ENCODE data around the gene CAP1. TPM values are rescaled to one million over a fixed set of nuclear protein-coding genes. Genes with fewer than 3 reads are reported as not detected.

Gene CAP1
- total RNA-seq, 4 donors from 2014 or later = 177 to 419 (median 283) TPM

- TF ChIP-seq CTCF (IDR thresholded peaks at IDR 0.05; ENCODE audit: low read depth) = no peak
These were observed 12.8 kb downstream of the CAP1 start for GRCh38 chr1:40053138-40053887.

DNA sequence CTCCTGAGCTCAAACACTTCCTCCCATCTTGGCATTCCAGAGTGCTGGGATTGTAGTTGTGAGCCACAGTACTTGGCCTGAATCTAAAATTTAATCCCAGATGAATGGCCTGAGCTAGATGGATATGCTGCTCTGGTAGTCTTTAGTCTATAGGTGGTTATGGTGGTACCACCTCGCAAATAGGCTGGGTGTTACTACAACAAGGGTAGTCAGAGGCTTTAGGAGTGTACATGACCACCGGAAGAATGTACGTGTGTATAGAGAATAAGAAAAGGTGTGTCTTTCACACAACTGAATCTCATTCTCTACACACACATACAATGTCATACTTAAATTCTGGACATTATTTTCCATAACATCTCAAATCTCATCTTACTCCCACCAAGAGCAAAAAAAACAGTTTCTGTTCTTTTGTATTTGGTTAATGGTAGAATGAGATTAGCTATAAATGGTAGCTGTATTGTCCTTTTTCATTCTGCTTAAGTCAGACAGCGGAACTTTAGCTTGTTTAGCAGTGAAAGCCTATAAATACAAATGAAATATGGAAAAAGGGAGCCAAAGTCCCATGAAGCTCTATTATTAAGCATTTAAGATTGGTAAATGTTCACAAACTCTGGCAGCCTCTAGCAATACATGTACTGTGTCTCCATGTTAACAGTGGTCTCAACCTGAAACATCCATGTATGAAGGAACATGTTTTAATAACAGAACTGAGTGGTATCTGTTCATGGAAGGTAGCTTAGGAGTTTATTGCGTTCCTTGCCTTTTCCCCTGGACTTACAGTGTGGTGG, 16.2 kb downstream of the CAP1 start:
- no peak for TF ChIP-seq CTCF (IDR thresholded peaks at IDR 0.05; ENCODE audit: low read depth)

DNA sequence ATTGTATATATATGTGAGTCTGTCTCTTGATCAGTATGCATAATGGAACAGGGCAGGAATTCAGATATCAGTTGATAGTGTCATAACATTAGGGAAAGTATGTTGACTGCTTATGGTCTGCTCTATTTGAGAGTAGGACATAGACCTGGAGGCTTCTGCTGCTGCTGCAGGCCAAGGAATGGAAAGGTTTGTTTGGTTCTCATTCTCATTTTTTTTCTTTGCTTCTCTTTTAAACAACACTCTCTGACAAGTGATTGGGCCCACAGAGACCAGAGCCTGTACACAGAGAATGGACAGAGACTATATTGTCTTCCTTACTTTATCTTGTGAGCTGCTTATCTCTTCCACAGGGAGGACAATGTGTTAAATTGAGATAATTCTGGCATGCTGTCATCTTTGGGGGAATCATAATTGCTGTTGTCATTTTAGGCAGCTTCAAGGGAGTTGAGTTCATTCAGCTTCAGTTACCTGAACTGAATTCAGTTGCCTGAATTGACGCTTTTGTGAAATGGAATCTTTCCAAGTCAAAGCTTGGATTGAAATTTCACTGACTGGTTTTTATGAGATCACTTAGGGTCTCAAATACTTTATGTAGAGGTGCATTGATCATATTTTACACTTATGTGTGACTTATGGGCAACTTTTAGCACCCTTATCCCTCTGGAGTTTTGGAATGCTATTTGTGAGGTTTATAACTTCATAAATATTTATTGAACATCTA, 16.9 kb downstream of the CAP1 start:
- no peak for TF ChIP-seq CTCF (IDR thresholded peaks at IDR 0.05; ENCODE audit: low read depth)

DNA sequence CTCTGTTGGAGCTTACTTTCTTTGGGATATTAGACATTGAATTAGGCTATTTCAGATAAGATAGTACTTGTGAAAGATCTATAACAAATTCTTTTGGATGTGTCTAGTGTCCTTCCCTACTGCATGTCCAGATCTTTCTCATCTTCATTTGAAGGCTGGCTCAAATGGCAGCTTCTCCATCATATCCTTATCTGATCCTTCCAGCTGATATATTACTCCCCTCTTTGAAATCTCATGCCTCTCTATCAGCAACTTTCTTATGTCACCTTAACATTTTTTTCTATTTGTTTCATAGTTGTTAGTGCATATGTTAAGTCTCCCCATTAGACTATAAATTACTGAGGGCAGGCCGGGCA, 17.5 kb downstream of the CAP1 start:
- TF ChIP-seq CTCF (IDR thresholded peaks at IDR 0.05; ENCODE audit: low read depth) = no peak

GRCh38 chr1:40058453-40059337, 18.2 kb downstream of the CAP1 start:
- no peak for TF ChIP-seq CTCF (IDR thresholded peaks at IDR 0.05; ENCODE audit: low read depth)

DNA sequence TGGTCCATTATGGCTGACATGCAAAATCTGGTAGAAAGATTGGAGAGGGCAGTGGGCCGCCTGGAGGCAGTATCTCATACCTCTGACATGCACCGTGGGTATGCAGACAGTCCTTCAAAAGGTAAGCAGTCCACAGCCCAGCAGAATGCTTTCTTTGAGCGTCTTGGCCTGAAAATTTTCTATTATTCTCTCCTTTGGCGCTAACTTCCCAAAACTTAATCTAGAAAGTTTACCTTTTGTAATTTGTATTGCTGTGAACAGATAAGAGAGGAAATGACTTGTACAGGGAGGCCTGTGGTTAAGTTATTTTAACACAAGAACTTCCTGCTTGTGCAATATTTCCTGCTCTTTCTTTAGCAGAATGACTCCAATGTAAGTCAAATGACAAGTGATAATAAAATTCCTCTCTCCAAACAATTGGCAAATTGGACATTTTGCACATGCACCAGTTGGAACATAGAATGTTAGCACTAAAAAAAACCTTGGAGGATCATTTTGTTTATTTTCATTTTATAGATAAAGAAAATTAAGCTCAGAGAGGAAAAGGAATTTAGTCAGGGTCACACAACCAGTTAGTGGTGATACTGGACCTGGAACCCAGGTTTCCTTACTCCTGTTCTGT, 18.9 kb downstream of the CAP1 start:
- no peak for TF ChIP-seq CTCF (IDR thresholded peaks at IDR 0.05; ENCODE audit: low read depth)
